IPS-NIHi11 (cell line): ENCODE measurements around the gene HEATR3.

ENCODE experiments used
- DNase-seq: peaks from one replicate; pipeline ENCODE4 v3.0.0; 2012; ENCODE audit warnings: mixed read lengths, low spot score

Gene HEATR3, protein sequence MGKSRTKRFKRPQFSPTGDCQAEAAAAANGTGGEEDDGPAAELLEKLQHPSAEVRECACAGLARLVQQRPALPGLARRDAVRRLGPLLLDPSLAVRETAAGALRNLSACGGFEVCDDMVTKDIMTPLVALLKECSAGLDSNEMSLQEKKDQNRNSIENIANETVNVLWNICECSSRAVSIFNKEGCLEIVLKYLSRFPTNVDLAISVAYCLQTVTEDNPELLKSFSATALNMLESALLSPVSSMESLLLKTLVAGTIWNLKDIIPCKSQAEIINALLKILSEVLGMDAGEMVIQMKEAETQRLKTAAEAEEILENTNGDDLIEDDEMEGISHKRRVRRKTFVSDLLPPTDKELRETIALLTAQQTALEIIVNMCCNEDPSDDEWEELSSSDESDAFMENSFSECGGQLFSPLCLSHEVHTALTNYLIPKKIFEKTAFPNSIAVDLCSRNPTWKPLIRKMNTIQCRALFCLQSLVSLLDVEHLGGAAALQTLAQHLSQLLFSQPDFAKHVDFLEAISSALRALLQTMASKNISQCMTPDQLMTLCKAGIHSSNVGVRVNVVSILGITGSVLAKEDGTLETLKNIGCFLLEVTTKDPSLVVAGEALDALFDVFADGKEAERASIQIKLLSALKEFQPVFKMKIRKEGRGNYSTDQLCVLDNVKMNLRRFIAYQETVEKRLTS

DNA sequence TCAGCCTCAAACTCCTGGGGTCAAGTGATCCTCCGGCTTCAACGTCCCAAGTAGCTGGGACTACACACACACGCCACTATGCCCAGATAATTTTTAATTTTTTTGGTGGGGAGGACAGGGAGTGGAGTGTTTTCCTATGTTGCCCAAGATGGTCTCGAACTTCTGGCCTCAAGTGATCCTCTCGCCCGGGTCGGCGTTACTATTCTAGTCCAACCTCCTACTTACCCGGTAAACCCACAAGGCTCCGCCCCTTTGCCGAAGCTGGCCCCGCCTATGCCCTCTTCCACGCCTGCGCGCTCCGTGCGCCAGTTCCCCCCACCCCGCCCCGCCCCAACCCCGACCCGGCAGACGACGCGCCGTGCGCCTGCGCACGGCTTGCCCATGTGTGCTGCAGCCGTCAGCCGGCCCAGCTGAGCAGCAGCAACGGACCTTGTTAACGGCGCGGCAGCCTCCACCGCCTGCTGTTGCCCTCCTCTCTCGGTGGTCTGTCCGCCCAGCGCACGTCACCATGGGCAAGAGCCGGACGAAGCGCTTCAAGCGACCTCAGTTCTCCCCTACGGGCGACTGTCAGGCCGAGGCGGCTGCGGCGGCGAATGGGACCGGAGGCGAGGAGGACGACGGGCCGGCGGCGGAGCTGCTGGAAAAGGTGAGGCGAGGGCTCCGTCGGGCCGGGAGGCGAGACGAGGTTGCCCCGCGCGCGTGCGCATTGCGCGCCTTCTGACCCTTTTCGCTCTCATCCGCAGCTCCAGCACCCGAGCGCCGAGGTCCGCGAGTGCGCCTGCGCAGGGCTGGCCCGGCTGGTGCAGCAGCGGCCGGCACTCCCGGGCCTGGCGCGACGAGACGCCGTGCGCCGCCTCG is at the start of gene HEATR3:
HEATR3 (plus strand) TSS at position 347 of the 858 bp plus-strand sequence; CDS start at position 509, 162 bp downstream.
- peak; percentile 96 for DNase-seq

DNA sequence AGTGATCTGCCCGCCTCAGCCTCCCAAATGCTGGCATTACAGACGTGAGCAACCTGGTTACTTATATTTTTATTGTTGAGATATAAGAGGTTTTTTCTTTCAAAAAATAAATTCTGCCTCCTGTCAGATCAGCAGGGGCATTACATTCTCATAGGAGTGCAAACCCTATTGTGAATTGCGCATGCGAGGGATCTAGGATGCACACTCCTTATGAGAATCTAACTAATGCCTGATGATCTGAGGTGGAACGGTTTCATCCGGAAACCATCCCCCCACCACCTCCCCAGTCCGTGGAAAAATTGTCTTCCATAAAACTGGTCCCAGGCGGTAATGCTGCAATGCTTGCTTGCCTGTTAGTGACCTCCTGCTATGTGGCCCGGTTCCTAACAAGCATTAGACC is 48.2 kb upstream of the HEATR3 start:
- no peak for DNase-seq

DNA sequence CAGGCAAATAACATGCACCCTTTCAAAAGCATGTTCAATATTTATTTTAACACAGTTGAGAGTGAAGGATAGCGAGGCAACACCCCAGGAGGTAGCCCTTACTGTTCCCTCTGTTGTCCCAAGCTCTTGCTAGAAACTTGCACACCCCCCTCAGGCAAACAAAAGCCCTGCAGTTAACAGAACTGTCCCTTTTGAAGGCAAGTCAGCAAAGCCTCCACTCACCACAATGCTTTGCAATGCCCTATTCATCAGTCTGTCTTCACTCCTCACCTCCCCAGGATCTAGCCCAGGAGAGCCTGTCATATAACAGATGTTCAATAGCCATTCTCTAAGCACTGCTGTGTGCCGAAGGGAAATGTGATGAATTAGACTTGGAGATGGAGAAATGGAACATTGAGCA is 44.2 kb upstream of the HEATR3 start:
- peak; percentile 59 for DNase-seq

DNA sequence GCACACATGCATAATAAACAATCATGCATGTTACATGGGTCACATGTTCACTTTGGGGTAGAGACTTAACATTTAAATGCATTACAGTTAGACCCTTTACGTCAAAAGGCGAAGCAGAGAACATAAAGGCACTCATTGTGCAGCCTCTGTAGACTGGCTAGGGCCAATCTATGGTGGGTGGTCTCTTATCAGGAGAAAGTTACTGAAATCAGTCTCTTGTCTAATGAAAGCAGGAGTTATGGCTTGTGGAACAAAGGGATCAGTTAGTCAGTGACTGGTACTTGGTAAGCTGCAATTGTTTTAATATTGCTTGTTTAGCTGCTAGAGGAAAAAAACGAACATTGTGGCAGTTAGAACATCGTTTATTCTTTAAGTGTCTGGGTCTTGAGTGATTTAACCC is 42.1 kb upstream of the HEATR3 start:
- no peak for DNase-seq

DNA sequence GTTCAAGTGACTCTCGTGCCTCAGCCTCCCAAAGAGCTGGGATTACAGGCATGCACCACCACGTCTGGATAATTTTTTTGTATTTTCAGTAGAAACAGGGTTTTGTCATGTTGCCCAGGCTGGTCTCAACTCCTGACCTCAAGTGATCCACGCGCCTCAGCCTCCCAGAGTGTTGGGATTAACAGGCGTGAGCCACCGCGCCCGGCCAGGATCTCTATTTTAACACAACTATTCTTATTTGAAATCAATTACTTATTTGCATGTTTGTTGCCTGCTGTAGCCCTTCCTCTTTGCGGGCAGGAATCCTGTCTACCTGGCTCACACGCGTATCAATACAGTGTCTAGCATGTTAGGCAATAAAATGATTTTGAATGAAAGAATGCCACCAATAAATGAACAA is 41.6 kb upstream of the HEATR3 start:
- no peak for DNase-seq

DNA sequence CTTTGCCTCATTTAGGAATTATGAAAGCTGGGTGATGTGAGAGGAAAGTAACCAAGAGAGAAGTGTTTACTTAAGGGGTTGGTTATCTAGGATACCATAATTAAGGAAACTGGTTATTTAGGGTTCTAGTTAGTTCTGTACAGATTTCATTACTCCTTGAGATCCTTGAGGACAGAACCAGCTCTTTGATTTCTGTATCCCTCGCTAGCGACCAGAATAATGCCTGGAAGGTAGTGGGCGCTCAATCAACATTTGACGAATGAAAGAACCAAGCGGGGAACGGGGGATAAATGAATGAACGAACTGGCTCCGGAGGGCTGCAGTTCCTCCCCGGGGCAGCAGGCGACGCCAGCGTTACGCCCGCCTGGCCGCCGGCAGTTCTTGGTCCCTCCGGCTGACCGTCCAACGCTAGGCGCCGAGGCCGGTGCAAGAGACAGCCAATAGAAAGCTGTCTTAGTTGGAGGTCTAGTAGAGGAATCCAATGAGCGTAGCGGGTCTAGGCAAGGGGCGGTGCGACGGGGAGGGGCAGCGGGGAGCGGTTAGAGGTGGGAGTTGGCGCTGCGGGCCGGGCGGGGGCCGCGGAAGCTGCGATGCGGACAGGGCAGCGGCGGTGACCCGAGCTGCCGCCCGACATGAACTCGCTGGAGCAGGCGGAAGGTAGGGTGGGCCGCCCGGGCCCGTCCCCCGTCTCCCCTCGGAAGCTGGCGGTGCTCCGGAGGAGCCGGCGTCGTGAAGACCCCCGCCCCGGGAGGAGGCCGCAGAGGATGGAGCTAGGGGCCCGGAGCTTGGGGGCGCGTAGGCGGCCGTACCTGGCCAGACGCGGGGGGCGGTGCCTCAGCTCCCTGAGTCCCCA is 40.9 kb upstream of the HEATR3 start, which contains the start of gene CNEP1R1:
CNEP1R1 (plus strand) TSS at position 542 of the 853 bp plus-strand sequence; CDS start at position 633, 91 bp downstream.
- peak; percentile 98 for DNase-seq

DNA sequence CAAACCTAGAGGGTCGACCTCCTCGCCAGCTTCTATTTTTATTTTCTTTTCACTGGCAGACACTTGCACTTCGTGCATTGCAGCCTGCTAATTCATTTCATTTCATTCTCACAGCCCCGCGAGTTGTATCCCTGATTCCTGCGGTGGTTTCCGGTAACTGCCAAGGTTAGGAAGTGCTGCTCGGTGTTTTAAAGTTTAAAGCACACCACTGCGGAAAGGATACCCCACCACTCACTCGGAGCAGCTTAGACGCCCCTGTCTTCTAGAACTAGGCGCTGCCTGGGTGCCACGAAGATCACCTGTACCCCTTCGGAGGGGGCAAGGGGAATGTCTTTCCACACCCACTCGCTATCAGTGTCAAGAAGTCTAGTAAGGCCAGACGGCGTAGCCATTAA is 40.2 kb upstream of the HEATR3 start:
- DNase-seq: no peak

DNA sequence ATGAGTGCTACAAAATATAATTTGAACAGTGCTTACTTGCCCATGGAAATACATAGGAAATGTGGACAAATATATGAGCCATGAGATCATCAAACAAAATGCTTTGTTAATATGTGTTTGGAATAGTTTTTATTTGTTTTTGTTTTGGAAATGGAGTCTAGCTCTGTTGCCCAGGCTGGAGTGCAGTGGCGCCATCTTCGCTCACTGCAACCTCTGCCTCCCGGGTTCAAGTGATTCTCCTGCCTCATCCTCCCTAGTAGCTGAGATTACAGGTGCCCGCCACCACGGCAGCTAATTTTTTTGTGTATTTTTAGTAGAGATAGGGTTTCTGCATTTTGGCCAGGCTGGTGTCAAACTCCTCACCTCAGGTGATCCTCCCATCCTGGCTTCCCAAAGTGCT is 37.9 kb upstream of the HEATR3 start:
- DNase-seq: no peak

DNA sequence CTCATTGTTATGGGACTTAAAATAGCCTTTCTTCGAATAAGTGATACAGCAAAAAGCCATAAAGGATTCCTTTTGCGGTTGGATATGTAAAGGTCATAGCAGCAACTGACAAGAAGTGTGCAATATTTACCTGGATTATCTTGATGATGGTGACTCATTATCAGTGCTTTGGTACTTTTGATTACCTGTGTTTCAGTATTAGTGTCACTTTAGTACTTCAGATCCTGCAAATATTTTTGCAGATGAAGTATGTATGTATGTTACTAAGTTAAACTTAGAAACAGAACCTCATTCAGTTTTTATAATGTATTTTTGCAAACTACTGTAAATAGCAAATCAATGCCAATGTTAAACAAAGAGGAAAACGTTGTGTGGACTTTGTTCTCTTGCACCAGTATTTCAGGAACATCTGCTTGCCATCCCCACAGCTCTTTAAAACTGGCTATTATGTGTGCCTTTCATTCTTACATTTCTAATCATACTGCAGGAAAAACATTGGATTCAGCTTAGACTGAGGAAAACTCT is 30.2 kb upstream of the HEATR3 start:
- DNase-seq: no peak

DNA sequence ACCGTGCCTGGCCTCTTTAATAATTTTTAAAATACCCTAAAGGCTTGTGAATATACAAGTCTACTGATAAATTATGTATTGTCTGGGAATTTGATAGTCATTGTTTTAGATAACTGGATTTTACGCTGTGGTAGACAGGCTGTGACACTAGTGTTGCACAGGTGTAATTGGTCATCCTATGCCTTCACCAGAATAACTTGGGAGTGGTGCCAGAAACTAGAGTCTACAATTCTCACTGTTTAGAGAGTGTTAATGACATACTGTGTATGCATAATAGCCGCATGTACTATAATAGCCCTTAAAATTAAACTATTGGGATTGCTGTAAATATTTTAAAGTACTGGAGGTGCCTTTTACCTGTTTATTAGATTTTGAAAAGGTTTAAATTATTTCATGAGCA is 29.3 kb upstream of the HEATR3 start:
- DNase-seq: no peak

DNA sequence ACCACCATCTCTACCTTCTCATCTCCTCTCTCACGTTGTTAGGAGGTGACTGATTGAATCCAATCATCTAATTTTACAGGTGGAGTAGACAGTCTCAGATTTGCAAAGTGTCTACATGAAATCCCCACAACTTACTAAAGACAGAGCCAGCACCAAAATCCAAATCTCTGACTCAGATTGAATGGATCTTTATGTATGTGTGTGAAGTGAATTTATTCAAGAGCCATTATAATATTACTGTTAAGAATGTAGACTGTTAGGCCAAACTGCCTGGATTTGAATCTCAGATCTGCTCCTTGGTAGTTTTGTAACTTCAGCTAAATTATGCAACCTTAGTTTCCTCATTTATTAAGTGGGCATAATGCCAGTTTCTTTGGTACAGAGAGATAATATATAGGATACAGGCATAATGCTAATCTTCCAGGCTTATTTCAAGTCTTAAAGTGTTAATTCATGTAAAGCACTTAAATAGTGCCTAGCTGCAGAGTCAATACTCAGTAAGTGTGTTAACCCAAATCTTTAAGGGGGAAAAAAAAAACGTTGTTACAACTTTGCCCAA is 28.0 kb upstream of the HEATR3 start:
- DNase-seq: no peak

DNA sequence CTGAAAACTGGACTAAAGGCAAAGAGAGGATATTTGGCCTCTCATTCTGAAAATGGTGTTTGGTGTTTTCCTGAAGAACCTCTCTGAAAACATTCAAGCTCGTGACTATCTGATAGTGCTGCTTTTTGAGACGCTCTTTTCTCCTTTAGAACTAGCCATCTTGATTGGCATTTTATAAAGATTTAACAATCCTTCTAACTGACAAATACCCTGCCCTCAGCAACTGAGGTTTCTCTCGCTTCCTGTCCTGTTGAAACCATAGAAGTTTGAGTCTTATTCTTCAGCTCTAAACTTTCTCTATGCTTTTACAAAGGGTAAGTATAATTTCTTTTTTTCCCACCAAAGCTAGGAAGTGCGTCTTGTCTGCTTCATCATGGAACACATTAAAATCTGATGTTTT is 27.5 kb upstream of the HEATR3 start:
- no peak for DNase-seq

DNA sequence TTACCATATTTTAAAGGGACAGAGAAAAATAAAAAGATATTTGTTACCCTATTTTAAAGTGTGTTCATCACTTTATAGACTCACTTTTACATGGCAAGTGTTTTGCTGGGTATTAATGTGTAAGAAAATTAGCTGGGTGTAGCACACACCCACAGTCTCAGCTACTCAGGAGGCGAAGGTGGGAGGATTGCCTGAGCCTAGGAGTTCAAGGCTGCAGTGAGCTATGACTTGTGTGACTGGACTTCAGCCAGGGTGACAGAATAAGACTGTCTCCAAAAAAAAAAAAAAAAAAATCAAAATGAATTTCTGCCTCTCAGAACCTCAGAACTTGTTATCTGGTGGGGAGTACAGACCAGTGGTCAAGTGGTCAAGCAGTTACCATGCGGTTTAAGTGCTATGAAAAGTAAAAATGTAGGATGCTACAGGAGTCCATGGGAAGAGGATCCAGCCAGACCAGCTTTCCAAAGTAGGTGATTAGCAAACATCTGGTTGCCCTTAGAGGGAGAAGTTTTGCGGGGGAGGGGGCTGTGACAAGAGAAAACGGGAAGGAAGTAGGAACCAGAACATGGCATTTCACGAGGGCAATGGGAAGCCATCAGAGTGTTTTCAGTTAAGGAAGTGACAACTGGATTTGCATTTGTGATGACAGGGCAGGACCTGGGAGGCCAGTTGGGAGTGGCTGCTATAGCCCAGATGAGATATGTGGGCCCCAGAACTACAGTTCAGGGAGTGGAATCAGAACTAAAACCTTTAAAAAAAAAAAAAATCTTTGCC is 26.8 kb upstream of the HEATR3 start:
- DNase-seq: peak; percentile 14

DNA sequence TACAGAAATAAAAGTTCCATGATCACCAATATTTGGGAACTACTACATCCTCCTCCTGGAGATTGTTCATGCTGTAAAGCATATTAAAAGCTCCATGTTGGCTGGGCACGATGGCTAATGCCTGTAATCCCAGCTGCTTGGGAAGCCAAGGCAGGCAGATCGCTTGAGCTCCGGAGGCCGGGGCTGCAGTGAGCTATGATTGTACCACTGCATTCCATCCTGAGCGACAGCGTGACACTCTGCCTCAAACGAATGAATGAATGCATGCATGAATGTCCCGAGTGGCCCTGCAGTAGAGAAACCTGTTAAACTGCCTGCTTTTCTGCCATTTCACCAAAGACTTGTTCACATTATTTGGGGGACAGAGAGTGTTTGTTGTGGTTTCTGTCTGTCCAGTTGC is 25.8 kb upstream of the HEATR3 start:
- no peak for DNase-seq

DNA sequence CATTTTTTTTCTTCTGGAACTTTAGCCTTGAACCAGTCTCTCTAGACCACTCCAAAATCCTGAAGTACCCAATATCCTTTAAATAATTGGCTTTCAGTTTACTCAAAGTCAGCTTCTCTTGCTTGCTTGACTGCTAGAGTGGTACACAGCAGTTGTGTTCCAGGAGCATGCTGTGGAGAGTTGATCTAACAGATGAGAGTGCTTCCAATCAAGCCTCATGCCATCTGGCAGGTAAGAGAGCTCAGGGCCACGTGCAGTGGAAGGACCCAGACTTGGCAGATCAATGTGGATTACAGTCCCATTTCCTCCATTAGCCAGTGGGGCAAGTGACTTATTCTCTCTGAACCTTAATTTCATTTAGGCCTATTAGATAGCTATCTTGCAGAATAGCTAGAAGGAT is 25.1 kb upstream of the HEATR3 start:
- DNase-seq: no peak

DNA sequence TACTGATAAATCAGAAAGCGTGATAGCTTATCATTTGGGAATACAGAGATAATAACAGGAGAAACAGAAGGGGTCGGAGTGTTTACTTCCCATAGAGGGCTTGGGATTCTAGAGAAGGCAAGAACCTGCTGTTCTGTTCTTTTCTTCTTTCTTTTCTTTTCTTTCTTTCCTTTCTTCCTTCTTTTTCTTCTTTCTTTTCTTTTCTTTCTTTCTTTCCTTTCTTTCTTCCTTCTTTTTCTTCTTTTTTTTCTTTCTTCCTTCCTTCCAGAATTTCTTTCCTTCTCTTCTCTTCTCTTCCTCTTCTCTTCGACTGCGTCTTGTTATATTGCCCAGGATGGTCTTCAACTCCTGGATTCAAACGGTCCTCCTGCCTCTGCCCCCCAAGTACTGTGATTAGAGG is 22.4 kb upstream of the HEATR3 start:
- DNase-seq: no peak

DNA sequence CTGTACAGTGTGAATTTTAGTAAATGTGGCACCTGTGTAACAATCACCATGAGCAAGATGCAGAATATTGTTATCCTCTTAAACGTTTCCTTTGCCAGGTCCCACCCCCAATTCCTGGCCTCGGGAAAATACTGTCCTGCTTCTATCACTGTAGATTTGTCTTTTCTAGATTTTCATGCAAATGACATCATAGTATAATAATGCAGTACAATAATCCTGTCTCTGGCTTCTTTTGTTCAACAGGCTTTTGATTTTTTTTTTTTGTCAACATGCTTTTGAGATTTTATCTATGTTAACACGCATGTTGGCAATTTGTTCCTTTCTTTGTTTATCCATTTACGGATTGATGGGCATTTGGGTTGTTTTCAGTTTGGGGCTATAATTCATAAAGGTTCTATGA is 20.4 kb upstream of the HEATR3 start:
- DNase-seq: no peak

DNA sequence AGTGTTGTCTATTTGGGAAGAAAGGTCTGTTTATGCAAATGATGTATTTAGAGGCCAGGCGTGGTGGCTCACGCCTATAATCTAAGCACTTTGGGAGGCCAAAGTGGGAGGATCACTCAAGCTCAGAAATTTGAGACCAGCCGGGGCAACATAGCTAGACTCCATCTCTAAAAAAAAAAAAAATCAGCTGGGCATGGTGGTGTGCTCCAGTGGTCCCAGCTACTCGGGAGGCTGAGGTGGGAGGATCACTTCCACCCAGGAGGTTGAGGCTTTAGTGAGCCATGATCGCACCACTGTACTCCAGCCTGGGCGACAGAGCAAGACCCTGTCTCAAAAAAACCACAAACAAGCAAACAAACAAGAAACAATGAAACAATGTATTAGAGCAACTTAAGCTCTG is 18.9 kb upstream of the HEATR3 start:
- no peak for DNase-seq

DNA sequence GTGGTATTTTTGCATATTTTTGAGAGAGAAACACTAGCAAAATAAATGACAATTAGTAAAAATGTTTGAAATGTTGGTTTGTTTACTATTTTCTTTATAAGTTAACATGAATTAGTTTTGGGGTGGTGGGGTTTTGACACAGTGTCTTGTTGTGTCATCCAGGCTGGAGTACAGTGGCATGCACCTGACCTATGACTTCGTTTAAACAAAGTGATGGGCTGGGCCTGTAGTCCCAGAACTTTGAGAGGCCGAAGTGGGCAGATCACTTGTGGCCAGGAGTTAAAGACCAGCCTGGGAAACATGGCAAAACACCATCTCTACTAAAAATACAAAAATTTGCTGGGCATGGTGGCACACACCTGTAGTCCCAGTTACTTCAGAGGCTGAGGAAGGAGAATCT is 17.9 kb upstream of the HEATR3 start:
- DNase-seq: no peak

DNA sequence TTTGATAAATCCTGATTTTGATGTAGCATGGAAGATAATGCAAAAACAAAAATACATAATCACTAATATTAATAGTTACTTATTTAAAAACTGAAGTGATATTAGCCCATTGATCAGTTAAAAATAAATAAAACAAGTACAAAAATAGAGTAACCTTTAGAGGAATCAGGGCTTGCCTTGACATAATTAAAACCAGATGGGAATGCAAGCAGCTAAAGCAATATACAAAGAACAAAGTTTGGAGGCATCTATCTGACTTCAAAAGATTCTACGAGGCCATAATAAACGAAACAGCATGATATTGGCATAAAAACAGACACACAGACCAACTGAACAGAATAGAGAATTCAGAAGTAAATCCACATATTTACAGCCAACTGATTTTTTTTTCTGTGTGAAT is 15.0 kb upstream of the HEATR3 start:
- no peak for DNase-seq
